Measurements from ENCODE around the gene SERPINB4. TPM values are rescaled to one million over a fixed set of nuclear protein-coding genes. Genes with fewer than 3 reads are reported as not detected.
"Not testable (repeated sequence)": the region's sequence is repeated elsewhere in the genome, so short reads cannot be mapped to it uniquely, and the experiment has no call there.

Gene SERPINB4
- not detected for total RNA-seq

- 80% methylated on average over 1 of the region's 2 CpGs; no CpG with 5 or more reads in 1 of the 2 donors for WGBS, 2 donors (ENCODE audit: low coverage in 1 of 2)
- H3K27ac ChIP-seq; in situ Hi-C loops (cut with MboI; ENCODE audit: low pct_ligation_motif_present in 1 of 4, low pct_unique_long_range_greater_than_20kb in 1 of 4, low sequenced_read_pairs in 3 of 4); H3K4me3 ChIP-seq; H3K9me3 ChIP-seq; H3K36me3 ChIP-seq; H3K4me1 ChIP-seq; DNase-seq; H3K27me3 ChIP-seq; intact Hi-C loops (cut with DNase I; ENCODE audit: low total_unique reads): not testable (repeated sequence)
These were observed at the start of gene SERPINB4 for GRCh38 chr18:63644142-63644541. Gene SERPINB4 (minus strand): TSS chr18:63644256. CDS start chr18:63643577, 679 bp downstream.

- no peak for DNase-seq
- no peaks in the 10 kb centered on the region for H3K4me1 ChIP-seq
- no peaks in the 10 kb centered on the region for H3K9me3 ChIP-seq
- in situ Hi-C loops (cut with MboI; ENCODE audit: low pct_ligation_motif_present in 1 of 4, low pct_unique_long_range_greater_than_20kb in 1 of 4, low sequenced_read_pairs in 3 of 4) (no loop called here), intact Hi-C loops (cut with DNase I; ENCODE audit: low total_unique reads) (no loop called here)
- no peak overlapping the region for H3K4me3 ChIP-seq
- H3K27ac ChIP-seq = no peak overlapping the region
- WGBS, 2 donors (ENCODE audit: low coverage in 1 of 2) = 47 to 53% methylated on average over 2 of the region's 2 CpGs
- no peaks in the 10 kb centered on the region for H3K36me3 ChIP-seq
- TF ChIP-seq POLR2A (IDR thresholded peaks at IDR 0.05) (no peak), POLR2AphosphoS5 (IDR thresholded peaks at IDR 0.05) (no peak), EP300 (IDR thresholded peaks at IDR 0.05; ENCODE audit: low read depth) (no peak), CTCF (IDR thresholded peaks at IDR 0.05) (no peak)
- H3K27me3 ChIP-seq = no peaks in the 10 kb centered on the region
These were observed 45.0 kb upstream of the SERPINB4 start for GRCh38 chr18:63689064-63689463.

DNA sequence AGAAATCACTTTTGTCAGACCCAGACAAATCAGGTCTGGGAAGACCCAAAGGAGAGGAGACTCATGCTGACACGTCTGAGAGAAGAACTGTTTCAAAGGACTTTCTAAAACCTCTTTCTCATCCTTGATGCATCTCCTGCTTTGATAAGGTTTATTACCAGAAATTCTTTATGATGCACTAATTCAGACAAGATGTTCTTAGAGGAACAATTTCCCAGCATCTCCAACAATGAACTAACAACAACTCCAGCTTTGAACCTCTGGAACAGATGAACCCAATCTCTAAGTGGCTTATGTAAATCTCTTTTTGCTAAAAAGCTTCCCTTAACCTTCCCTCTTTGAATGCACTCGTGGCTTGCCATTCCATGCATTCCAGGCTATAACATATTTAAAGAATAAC lies 42.8 kb upstream of the SERPINB4 start:
- H3K27me3 ChIP-seq = no peaks in the 10 kb centered on the region
- no peaks in the 10 kb centered on the region for H3K4me1 ChIP-seq
- 25 to 56% methylated on average over 1 to 2 of the region's 2 CpGs for whole genome bisulfite sequencing, 2 donors (ENCODE audit: low coverage in 1 of 2)
- H3K27ac ChIP-seq = no peak overlapping the region
- in situ Hi-C loops (cut with MboI; ENCODE audit: low pct_ligation_motif_present in 1 of 4, low pct_unique_long_range_greater_than_20kb in 1 of 4, low sequenced_read_pairs in 3 of 4) = no loop called here
- H3K36me3 ChIP-seq = no peaks in the 10 kb centered on the region
- TF ChIP-seq POLR2AphosphoS5 (IDR thresholded peaks at IDR 0.05) (no peak), POLR2A (IDR thresholded peaks at IDR 0.05) (no peak), CTCF (IDR thresholded peaks at IDR 0.05) (no peak), EP300 (IDR thresholded peaks at IDR 0.05; ENCODE audit: low read depth) (no peak)
- no peaks in the 10 kb centered on the region for H3K9me3 ChIP-seq
- intact Hi-C loops (cut with DNase I; ENCODE audit: low total_unique reads) = no loop called here
- no peak for DNase-seq
- H3K4me3 ChIP-seq = no peak overlapping the region

- intact Hi-C loops (cut with DNase I; ENCODE audit: low total_unique reads) (no loop called here), in situ Hi-C loops (cut with MboI; ENCODE audit: low pct_ligation_motif_present in 1 of 4, low pct_unique_long_range_greater_than_20kb in 1 of 4, low sequenced_read_pairs in 3 of 4) (no loop called here)
- Histone ChIP-seq H3K27ac (no peak overlapping the region), H3K36me3 (no peaks in the 10 kb centered on the region), H3K4me3 (no peak overlapping the region), H3K27me3 (no peaks in the 10 kb centered on the region), H3K9me3 (no peaks in the 10 kb centered on the region), H3K4me1 (no peaks in the 10 kb centered on the region)
- WGBS, 2 donors (ENCODE audit: low coverage in 1 of 2) = 97 to 100% methylated on average over 1 to 3 of the region's 3 CpGs
- TF ChIP-seq POLR2AphosphoS5 (IDR thresholded peaks at IDR 0.05) = no peak
- TF ChIP-seq CTCF (IDR thresholded peaks at IDR 0.05) = no peak
- no peak for TF ChIP-seq EP300 (IDR thresholded peaks at IDR 0.05; ENCODE audit: low read depth)
- no peak for TF ChIP-seq POLR2A (IDR thresholded peaks at IDR 0.05)
- DNase-seq = no peak
These were observed 40.7 kb upstream of the SERPINB4 start for GRCh38 chr18:63684718-63685117.

DNA sequence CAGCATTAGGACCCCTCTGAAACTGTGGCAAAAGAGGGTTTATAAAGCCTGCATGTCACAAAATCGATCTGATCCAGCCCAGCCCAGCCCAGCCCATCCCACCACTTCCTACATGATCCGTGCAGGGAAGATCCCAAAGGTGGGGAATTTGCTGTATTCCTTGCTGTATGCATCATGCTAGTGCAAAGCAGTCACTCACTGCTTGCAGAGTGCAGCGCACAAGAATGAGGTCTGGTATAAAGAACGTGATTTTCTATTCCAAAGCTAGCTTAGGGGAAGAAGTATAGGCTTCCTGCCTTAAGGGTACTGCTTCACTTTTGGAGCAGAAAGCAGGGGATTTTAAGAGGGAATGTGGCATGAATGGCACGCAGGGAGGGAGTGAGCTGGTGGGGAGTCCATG lies 39.8 kb upstream of the SERPINB4 start:
- intact Hi-C loops (cut with DNase I; ENCODE audit: low total_unique reads) (no loop called here), in situ Hi-C loops (cut with MboI; ENCODE audit: low pct_ligation_motif_present in 1 of 4, low pct_unique_long_range_greater_than_20kb in 1 of 4, low sequenced_read_pairs in 3 of 4) (no loop called here)
- Histone ChIP-seq H3K36me3 (no peaks in the 10 kb centered on the region), H3K4me3 (no peak overlapping the region), H3K4me1 (no peaks in the 10 kb centered on the region), H3K27me3 (no peaks in the 10 kb centered on the region), H3K9me3 (no peaks in the 10 kb centered on the region), H3K27ac (no peak overlapping the region)
- 20 to 68% methylated on average over 1 to 5 of the region's 5 CpGs for WGBS, 2 donors (ENCODE audit: low coverage in 1 of 2)
- TF ChIP-seq POLR2AphosphoS5 (IDR thresholded peaks at IDR 0.05) (no peak), CTCF (IDR thresholded peaks at IDR 0.05) (no peak), POLR2A (IDR thresholded peaks at IDR 0.05) (no peak), EP300 (IDR thresholded peaks at IDR 0.05; ENCODE audit: low read depth) (no peak)
- no peak for DNase-seq
